Testis (tissue), 2 donors: ENCODE results near the gene MARCHF11.

Experiments
- POLR2A ChIP-seq: fragments of 450-650 bp; IDR thresholded peaks from one replicate; pipeline ENCODE4 v1.6.1; 2017; ENCODE audit warnings: antibody characterized with exemption, mild to moderate bottlenecking, moderate library complexity
- TF ChIP-seq, protein P1 (sequence below), 3 experiments: fragments of 450-650 bp in 2 of 3; fragments of 200-600 bp in 1 of 3; sonication (generic) in 1 of 3; IDR thresholded peaks; one replicate each; pipeline ENCODE4 v1.5.1; 2016 to 2019; ENCODE audit warnings: antibody characterized with exemption in 3 of 3, mild to moderate bottlenecking in 2 of 3, moderate library complexity in 1 of 3

DNA sequence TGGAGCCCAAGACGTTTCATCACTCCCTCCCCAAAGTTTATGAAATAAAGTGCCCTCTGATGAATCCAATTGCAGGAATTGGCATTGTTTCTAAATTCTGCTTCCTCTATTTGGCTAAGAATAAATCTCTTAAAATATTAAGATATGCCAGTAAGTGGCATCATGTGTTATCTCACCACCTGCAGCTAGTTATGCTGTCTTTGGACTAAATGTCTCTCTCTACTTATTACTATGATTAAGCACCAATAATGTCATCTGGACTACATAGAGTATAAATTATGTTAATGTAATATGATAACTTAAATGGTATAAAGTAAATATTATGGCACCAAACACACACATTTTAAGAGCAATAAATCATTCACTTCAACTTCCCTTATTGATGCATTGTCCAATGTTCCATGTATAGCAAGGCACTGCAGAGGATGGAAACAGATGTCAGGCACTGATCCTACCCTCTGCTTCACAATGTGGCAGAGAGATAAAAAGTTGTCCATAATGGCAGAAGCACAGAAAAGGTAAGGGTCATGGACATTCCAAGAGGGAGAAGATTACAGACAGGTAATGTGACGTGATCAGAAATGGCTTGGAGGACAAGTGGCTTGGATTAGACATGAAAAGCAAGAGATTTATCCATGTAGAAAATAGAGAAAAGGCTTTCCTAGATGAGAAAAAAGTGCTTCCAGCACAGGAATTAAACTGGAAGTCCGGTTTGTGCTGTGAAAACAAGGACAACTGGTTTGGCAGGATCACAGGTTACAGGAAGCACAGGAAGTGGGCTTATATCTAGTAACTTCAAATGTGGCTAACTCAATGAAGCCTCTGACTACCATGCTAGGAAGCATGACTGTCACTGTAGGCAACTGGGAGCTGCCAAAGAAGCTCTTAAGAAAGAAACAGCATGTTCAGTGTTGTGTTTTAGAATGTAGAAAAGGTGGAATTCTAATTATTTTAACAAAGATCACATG is 26.7 kb downstream of the MARCHF11 start:
- TF ChIP-seq, protein P1, sequence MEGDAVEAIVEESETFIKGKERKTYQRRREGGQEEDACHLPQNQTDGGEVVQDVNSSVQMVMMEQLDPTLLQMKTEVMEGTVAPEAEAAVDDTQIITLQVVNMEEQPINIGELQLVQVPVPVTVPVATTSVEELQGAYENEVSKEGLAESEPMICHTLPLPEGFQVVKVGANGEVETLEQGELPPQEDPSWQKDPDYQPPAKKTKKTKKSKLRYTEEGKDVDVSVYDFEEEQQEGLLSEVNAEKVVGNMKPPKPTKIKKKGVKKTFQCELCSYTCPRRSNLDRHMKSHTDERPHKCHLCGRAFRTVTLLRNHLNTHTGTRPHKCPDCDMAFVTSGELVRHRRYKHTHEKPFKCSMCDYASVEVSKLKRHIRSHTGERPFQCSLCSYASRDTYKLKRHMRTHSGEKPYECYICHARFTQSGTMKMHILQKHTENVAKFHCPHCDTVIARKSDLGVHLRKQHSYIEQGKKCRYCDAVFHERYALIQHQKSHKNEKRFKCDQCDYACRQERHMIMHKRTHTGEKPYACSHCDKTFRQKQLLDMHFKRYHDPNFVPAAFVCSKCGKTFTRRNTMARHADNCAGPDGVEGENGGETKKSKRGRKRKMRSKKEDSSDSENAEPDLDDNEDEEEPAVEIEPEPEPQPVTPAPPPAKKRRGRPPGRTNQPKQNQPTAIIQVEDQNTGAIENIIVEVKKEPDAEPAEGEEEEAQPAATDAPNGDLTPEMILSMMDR (IDR thresholded peaks at IDR 0.05): no peak
- TF ChIP-seq POLR2A: no peak
